Vagina (tissue), 2 donors: Measurements from ENCODE around the gene MAT2A. TPM values are rescaled to one million over a fixed set of nuclear protein-coding genes. Genes with fewer than 3 reads are reported as not detected.
A peak's percentile ranks its signal among the peaks of the same experiment; 100 is the strongest.

Experiments used
- DNase-seq, 2 donors: peaks; one replicate each; pipeline ENCODE4 v3.0.0-alpha.2; 2017; ENCODE audit errors: extremely low spot score in 2 of 2
- H3K27ac ChIP-seq: fragments of 200-600 bp; sonication (generic); one replicate; pipeline ENCODE4 v1.5.1; 2019
- H3K27me3 ChIP-seq: fragments of 200-600 bp; sonication (generic); one replicate; pipeline ENCODE4 v1.5.1; 2019
- H3K36me3 ChIP-seq, 2 donors: fragments of 200-600 bp; sonication (generic); one replicate each; pipeline ENCODE4 v1.5.1; 2017 to 2019
- H3K4me1 ChIP-seq: fragments of 200-600 bp; sonication (generic); one replicate; pipeline ENCODE4 v1.5.1; 2019
- H3K4me3 ChIP-seq, 2 donors: fragments of 200-600 bp; sonication (generic); 1 replicate in 1 of 2; 2 replicates in 1 of 2; pipeline ENCODE4 v1.5.1; 2016 to 2019
- H3K9me3 ChIP-seq: fragments of 200-600 bp; sonication (generic); one replicate; pipeline ENCODE4 v1.5.1; 2019
- CTCF ChIP-seq, 3 experiments: fragments of 450-650 bp in 2 of 3; fragments of 200-600 bp in 1 of 3; sonication (generic) in 1 of 3; IDR thresholded peaks; one replicate each; pipeline ENCODE4 v1.5.1; 2017 to 2019; ENCODE audit warnings: antibody characterized with exemption in 3 of 3, mild to moderate bottlenecking in 2 of 3, moderate library complexity in 2 of 3
- POLR2A ChIP-seq, 2 donors: fragments of 450-650 bp; IDR thresholded peaks; one replicate each; pipeline ENCODE4 v1.6.1; 2017; ENCODE audit warnings: antibody characterized with exemption in 2 of 2, mild to moderate bottlenecking in 2 of 2, moderate library complexity in 2 of 2
- POLR2AphosphoS5 ChIP-seq, 2 donors: sonication (generic); formaldehyde crosslinking; IDR thresholded peaks; one replicate each; pipeline ENCODE4 v1.9.0; 2017; ENCODE audit warnings: antibody characterized with exemption in 2 of 2, mild to moderate bottlenecking in 2 of 2, low read depth in 1 of 2; ENCODE audit not compliant: insufficient read depth in 1 of 2
- intact Hi-C: fragments of 100-400 bp; cut with DNase I; formaldehyde crosslinking; loops from one replicate; pipeline ENCODE4 v1.15.1; 2023
- total RNA-seq: library from RNA; depleted of rRNA; stranded (reverse); fragments of >200 nt; gene quantifications from one replicate; pipeline ENCODE4 v1.2.3, GENCODE V29; 2016

The MAT2A gene
- total RNA-seq: 177 TPM

- Histone ChIP-seq H3K4me1 (peaks cover 48% of the 10 kb centered on the region), H3K36me3 (peaks cover 0 to 29% of the 10 kb centered on the region in 2 donors), H3K27me3 (no peaks in the 10 kb centered on the region), H3K9me3 (no peaks in the 10 kb centered on the region), H3K27ac (peak within 1 kb of the TSS; percentile 99), H3K4me3 (peak within 1 kb of the TSS; percentile 88 to 89)
- intact Hi-C loops: loop anchor here (1.0 kb wide), 1 partner anchor 101 kb away; no protein-coding TSS in a partner anchor
- peak in 1 of 2 donors; percentile 94 for DNase-seq
- TF ChIP-seq POLR2A (IDR thresholded peaks at IDR 0.05): peak in 1 of 2 donors; percentile 100
- TF ChIP-seq CTCF (IDR thresholded peaks at IDR 0.05): peak; percentile 21 to 61 (median 59)
- TF ChIP-seq POLR2AphosphoS5 (IDR thresholded peaks at IDR 0.05; ENCODE audit: insufficient read depth in 1 of 2, low read depth in 1 of 2): peak; percentile 65 to 95
These were observed at the start of gene MAT2A for GRCh38 chr2:85538507-85539360. Gene MAT2A, plus strand, starts transcription at chr2:85539168. Its CDS starts 120 bp downstream, at chr2:85539288.

- Histone ChIP-seq H3K27me3 (no peaks in the 10 kb centered on the region), H3K4me1 (no peaks in the 10 kb centered on the region), H3K36me3 (no peaks in the 10 kb centered on the region), H3K9me3 (no peaks in the 10 kb centered on the region), H3K4me3 (no peak overlapping the region), H3K27ac (no peak overlapping the region)
- TF ChIP-seq POLR2AphosphoS5 (IDR thresholded peaks at IDR 0.05; ENCODE audit: insufficient read depth in 1 of 2, low read depth in 1 of 2): no peak
- intact Hi-C loops: no loop called here
- DNase-seq: no peak
These were observed 47.9 kb upstream of the MAT2A start for GRCh38 chr2:85490861-85491755.

- H3K36me3 ChIP-seq: no peaks in the 10 kb centered on the region
- DNase-seq: no peak
- intact Hi-C loops: no loop called here
- H3K4me3 ChIP-seq: no peak overlapping the region
- H3K27ac ChIP-seq: no peak overlapping the region
- H3K4me1 ChIP-seq: peaks cover 14% of the 10 kb centered on the region
- H3K9me3 ChIP-seq: no peaks in the 10 kb centered on the region
- no peak for TF ChIP-seq POLR2AphosphoS5 (IDR thresholded peaks at IDR 0.05; ENCODE audit: insufficient read depth in 1 of 2, low read depth in 1 of 2)
- no peak for TF ChIP-seq CTCF (IDR thresholded peaks at IDR 0.05)
- TF ChIP-seq POLR2A (IDR thresholded peaks at IDR 0.05): no peak
- H3K27me3 ChIP-seq: no peaks in the 10 kb centered on the region
These were observed 42.5 kb upstream of the MAT2A start for GRCh38 chr2:85496436-85496835.

- no peaks in the 10 kb centered on the region for H3K9me3 ChIP-seq
- no peaks in the 10 kb centered on the region for H3K27me3 ChIP-seq
- no peak for TF ChIP-seq POLR2A (IDR thresholded peaks at IDR 0.05)
- TF ChIP-seq POLR2AphosphoS5 (IDR thresholded peaks at IDR 0.05; ENCODE audit: insufficient read depth in 1 of 2, low read depth in 1 of 2): no peak
- no peak for TF ChIP-seq CTCF (IDR thresholded peaks at IDR 0.05)
- H3K4me3 ChIP-seq: no peak overlapping the region
- no peak for DNase-seq
- intact Hi-C loops: no loop called here
- peaks cover 24% of the 10 kb centered on the region for H3K4me1 ChIP-seq
- H3K27ac ChIP-seq: no peak overlapping the region
- no peaks in the 10 kb centered on the region for H3K36me3 ChIP-seq
These were observed 40.9 kb upstream of the MAT2A start for GRCh38 chr2:85497944-85498630.

GRCh38 chr2:85501248-85501647, 37.7 kb upstream of the MAT2A start:
- Histone ChIP-seq H3K4me1 (peaks cover 55% of the 10 kb centered on the region), H3K4me3 (no peak overlapping the region), H3K36me3 (no peaks in the 10 kb centered on the region), H3K27ac (no peak overlapping the region), H3K27me3 (no peaks in the 10 kb centered on the region), H3K9me3 (no peaks in the 10 kb centered on the region)
- TF ChIP-seq CTCF (IDR thresholded peaks at IDR 0.05): no peak
- TF ChIP-seq POLR2A (IDR thresholded peaks at IDR 0.05): no peak
- TF ChIP-seq POLR2AphosphoS5 (IDR thresholded peaks at IDR 0.05; ENCODE audit: insufficient read depth in 1 of 2, low read depth in 1 of 2): no peak
- DNase-seq: no peak
- intact Hi-C loops: no loop called here
